NCI-H1105 (cell line): ENCODE measurements around the gene TANGO2.

Experiments
- DNase-seq: peaks from one replicate; lab custom pipeline; 2025; lab: John Stamatoyannopoulos, UW

The TANGO2 gene

GRCh38 chr22:20087319-20088262, 66.7 kb downstream of the TANGO2 start:
- no peak for DNase-seq

- no peak for DNase-seq
Observed at GRCh38 chr22:20088263-20088648, 67.3 kb downstream of the TANGO2 start.

GRCh38 chr22:20089226-20089976, 68.5 kb downstream of the TANGO2 start:
- no peak for DNase-seq

GRCh38 chr22:20089977-20090729, 69.2 kb downstream of the TANGO2 start:
- no peak for DNase-seq

- DNase-seq = no peak
Observed at GRCh38 chr22:20090730-20091240, 69.9 kb downstream of the TANGO2 start.

- DNase-seq = no peak
Observed at GRCh38 chr22:20091690-20092476, 71.0 kb downstream of the TANGO2 start.

GRCh38 chr22:20092477-20092854, 71.6 kb downstream of the TANGO2 start:
- DNase-seq = no peak

- DNase-seq = no peak
Observed at GRCh38 chr22:20093418-20094196, 72.7 kb downstream of the TANGO2 start.

- no peak for DNase-seq
Observed at GRCh38 chr22:20094197-20094807, 73.4 kb downstream of the TANGO2 start.

GRCh38 chr22:20095521-20095920, 74.6 kb downstream of the TANGO2 start:
- no peak for DNase-seq

GRCh38 chr22:20096574-20097420, 75.9 kb downstream of the TANGO2 start:
- no peak for DNase-seq

- no peak for DNase-seq
Observed at GRCh38 chr22:20099099-20099711, 78.3 kb downstream of the TANGO2 start.

GRCh38 chr22:20101638-20102037, 80.7 kb downstream of the TANGO2 start:
- DNase-seq = no peak

- no peak for DNase-seq
Observed at GRCh38 chr22:20102203-20102780, 81.4 kb downstream of the TANGO2 start.

GRCh38 chr22:20105456-20106204, 84.7 kb downstream of the TANGO2 start:
- DNase-seq = no peak

GRCh38 chr22:20106205-20106848, 85.4 kb downstream of the TANGO2 start:
- DNase-seq = no peak

- no peak for DNase-seq
Observed at GRCh38 chr22:20106849-20107237, 85.9 kb downstream of the TANGO2 start.
